ENCODE measurements around the gene SH3BP2.
"Not testable (repeated sequence)": the region's sequence is repeated elsewhere in the genome, so short reads cannot be mapped to it uniquely, and the experiment has no call there.

SH3BP2 gene

GRCh38 chr4:2763511-2763967 is 29.3 kb upstream of the SH3BP2 start:
- no peak for DNase-seq

GRCh38 chr4:2765832-2766526 is 26.9 kb upstream of the SH3BP2 start:
- no peak for DNase-seq

- no peak for DNase-seq
Measured at GRCh38 chr4:2767046-2767704, 25.7 kb upstream of the SH3BP2 start.

- DNase-seq = no peak
Measured at GRCh38 chr4:2767705-2768074, 25.2 kb upstream of the SH3BP2 start.

GRCh38 chr4:2768124-2768523 is 24.8 kb upstream of the SH3BP2 start:
- DNase-seq = no peak

- no peak for DNase-seq
Measured at GRCh38 chr4:2768921-2769336, 24.0 kb upstream of the SH3BP2 start.

- DNase-seq = no peak
Measured at GRCh38 chr4:2771264-2771663, 21.6 kb upstream of the SH3BP2 start.

- DNase-seq = not testable (repeated sequence)
Measured at GRCh38 chr4:2780643-2781042, 12.2 kb upstream of the SH3BP2 start.

- no peak for DNase-seq
Measured at GRCh38 chr4:2781911-2782310, 11.0 kb upstream of the SH3BP2 start.

- DNase-seq = no peak
Measured at GRCh38 chr4:2783790-2784189, 9.1 kb upstream of the SH3BP2 start.

GRCh38 chr4:2785613-2786012 is 7.3 kb upstream of the SH3BP2 start:
- no peak for DNase-seq

GRCh38 chr4:2786152-2786671 is 6.7 kb upstream of the SH3BP2 start:
- no peak for DNase-seq

- DNase-seq = no peak
Measured at GRCh38 chr4:2786794-2787229, 6.1 kb upstream of the SH3BP2 start.

GRCh38 chr4:2787230-2788100 is 5.4 kb upstream of the SH3BP2 start:
- DNase-seq = no peak

GRCh38 chr4:2788101-2788500 is 4.8 kb upstream of the SH3BP2 start:
- no peak for DNase-seq

- DNase-seq = no peak
Measured at GRCh38 chr4:2788532-2789103, 4.3 kb upstream of the SH3BP2 start.

GRCh38 chr4:2789351-2789750 is 3.5 kb upstream of the SH3BP2 start:
- no peak for DNase-seq

- DNase-seq = no peak
Measured at GRCh38 chr4:2789793-2790582, 2.9 kb upstream of the SH3BP2 start.

GRCh38 chr4:2790583-2791517 is 2.0 kb upstream of the SH3BP2 start:
- DNase-seq = no peak

- DNase-seq = no peak
Measured at GRCh38 chr4:2791518-2792395, 1.1 kb upstream of the SH3BP2 start.

Measured in DMS79 treated with DMSO at 0.1 percent for 48 hours (cell line).